GM23248 (cell line): ENCODE results near the gene TFIP11.

Source experiments
- EZH2 ChIP-seq: fragments of 200-600 bp; sonication (generic); IDR thresholded peaks from 2 replicates; pipeline ENCODE4 v1.6.1; 2018; ENCODE audit warnings: antibody characterized with exemption, mild to moderate bottlenecking; ENCODE audit not compliant: insufficient read depth, poor library complexity, severe bottlenecking
- EZH2phosphoT487 ChIP-seq: fragments of 200-600 bp; sonication (generic); IDR thresholded peaks from 2 replicates; pipeline ENCODE4 v1.6.1; 2018; ENCODE audit warnings: antibody characterized with exemption, moderate library complexity, mild to moderate bottlenecking, low read depth; ENCODE audit not compliant: insufficient read depth

DNA sequence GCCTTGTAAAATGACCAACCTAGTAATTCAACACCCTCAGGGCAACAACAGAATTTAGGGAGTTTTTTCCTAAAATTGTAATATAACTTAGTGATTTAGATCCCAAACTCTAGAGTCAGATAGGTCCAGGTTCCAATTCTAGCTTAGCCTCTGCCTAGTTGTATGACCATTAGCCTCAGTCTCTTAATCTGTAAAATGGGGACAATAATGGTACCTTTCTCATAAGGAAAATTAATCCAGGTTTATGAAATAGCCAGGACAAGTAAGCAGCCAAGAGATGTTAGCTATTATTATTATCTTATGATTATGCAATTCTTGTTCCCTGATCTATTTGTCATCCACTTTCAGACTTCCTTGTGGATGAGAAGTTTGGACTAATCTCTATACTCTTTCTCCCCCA, 4.1 kb downstream of the TFIP11 start:
- no peak for TF ChIP-seq EZH2
- TF ChIP-seq EZH2phosphoT487: no peak
